HG02970 (cell line): ENCODE data around the gene FURIN.
"Not testable (repeated sequence)": the region's sequence is repeated elsewhere in the genome, so short reads cannot be mapped to it uniquely, and the experiment has no call there.

ENCODE experiments used
- ATAC-seq: cut with Tn5 transposase; IDR thresholded peaks from one replicate; pipeline ENCODE4 v1.9.1; 2021; ENCODE audit warnings: mild to moderate bottlenecking, moderate library complexity, moderate number of reproducible peaks; ENCODE audit not compliant: unreplicated experiment, low FRiP score

The FURIN gene

DNA sequence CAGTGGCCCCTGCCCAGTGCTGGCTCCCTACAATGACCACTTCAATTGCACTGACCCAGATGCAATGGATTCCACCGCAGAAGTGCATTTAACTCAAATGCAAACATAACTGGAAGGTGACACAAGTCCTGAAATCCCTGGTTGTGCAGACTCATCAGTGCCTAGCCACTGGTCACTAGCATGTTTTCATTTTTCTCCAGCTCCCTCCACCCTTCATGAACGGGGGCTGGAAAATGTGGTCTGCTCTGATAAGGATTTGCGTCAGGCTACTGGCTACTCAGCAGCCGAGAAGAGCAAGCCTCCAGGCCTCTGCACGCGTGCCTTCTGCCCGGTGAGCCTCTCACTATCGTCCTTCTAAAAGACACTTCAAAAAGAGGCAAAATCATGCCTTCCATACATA, 27.4 kb upstream of the FURIN start:
- no peak for ATAC-seq

DNA sequence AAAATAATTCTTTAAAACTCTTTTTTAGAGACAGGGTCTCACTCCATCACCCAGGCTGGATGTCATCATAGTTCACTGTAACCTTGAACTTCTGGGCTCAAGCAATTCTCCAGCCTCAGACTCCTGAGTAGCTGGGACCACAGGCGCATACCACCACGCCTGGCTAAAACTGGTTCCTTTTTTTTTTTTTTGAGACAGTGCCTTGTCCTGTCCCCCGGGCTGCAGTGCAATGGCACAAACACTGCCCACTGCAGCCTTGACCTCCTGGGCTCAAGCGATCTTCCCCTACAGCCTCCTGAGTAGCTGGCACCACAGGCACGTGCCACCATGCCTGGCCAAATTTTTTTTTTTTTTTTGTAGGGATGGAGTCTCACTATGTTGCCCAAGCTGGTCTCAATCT, 23.7 kb upstream of the FURIN start:
- no peak for ATAC-seq

DNA sequence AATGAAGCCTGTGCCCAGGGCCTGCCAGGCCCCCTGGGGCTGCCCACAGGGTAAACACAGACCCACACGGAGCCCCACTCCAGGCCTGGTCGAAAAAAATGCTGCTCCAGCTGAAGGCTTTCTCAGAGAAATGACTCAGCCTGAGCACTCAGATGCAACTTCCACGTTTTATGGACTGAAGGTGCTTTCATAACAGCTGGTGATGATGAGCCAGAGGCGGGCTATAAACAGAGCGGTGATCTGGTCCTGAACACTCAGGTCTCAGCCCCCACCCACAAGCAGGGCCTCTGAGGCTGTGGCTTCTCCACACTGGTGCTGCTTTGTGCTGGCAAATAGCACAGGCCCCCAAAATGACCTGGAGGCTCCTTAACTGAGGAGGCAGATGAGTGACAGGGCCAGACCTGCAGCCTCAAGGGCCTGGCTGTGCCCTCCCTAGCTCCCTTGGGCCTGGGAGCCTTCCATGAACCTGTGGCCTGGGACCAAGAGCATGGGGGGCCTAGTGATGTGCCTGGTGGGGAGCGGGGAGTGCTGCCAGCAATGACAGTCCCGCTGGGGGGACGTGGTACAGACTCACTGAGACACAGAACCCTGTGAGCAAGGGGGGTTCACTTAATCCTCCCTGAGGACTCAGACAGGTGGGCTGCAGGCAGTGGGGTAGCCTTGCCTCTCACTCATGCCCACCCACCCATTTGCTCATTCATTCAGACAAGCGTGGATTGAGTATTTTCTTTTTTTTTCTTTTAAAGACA, 23.0 kb upstream of the FURIN start:
- ATAC-seq, result no peak

DNA sequence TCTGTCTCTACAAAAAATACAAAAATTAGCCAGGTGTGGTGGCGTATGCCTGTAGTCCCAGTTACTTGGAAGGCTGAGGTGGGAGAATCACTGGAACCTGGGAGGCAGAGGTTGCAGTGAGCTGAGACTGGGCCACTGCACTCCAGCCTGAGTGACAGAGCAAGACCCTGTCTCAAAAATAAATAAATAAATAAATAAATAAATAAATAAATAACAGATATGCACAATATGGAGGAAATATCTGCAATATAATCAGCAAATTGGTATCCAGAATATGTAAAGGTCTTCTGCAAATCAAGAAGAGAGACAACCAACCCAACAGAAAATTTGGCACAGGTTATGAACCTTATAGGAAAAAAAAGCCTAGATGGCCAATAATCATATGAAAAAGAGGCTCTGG, 19.0 kb upstream of the FURIN start:
- not testable (repeated sequence) for ATAC-seq

DNA sequence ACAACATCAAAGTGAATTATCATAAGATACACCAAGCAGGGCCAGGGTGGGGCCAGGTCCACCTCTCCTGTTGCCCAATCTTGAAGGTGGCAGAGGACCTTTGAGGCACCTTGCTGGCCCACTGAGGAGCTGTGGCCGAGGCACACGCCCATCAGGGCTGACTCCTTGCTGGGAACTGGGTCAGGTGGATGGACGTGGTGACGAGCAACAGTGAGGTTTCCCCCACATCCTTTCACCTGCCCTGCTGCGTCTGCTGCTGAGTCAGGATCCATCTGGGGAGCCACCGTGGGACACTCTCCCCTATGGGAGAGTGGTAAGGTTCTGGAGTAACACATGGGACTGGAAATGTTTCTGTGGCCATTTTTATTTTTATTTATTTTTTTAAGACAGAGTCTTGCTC, 17.3 kb upstream of the FURIN start:
- ATAC-seq, result no peak

DNA sequence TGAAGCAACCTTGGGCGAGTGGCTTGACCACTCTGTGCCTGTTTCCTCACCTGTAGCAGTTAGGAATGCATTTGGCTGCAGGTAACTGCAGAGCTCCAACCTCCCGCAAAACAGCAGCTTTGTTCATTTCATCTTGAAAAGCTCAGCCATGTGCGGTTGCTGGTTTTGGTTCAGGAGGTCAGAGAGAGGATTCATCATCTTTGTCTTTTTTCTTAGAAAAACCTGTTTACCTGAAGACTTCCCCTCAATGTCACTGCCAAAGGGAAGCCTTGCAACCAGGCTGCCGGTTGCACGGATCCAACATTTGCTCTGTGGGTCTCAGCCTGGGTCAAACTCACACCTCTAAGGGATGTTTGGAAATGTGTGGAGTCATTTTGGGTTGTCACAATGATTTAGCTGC, 16.4 kb upstream of the FURIN start:
- no peak for ATAC-seq

DNA sequence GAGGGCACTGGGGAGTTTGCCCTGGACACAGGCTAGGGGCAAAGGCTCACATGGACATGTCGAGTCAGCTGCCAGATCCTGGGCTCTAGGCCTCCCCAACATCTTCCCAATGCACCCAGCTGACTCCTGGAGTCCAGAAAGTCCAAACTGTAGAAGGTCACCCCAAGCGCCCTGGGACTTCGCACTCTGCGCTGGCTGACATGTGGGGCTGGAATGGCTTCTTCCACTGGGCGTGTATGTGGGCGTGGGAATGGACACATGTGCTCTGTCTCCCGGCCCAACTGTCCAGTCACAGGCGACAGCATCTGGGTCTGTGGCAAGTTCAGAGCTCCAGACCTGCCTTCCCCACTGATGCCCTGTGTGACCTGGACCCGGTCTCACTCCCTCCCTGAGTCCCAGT, 13.2 kb upstream of the FURIN start:
- no peak for ATAC-seq

DNA sequence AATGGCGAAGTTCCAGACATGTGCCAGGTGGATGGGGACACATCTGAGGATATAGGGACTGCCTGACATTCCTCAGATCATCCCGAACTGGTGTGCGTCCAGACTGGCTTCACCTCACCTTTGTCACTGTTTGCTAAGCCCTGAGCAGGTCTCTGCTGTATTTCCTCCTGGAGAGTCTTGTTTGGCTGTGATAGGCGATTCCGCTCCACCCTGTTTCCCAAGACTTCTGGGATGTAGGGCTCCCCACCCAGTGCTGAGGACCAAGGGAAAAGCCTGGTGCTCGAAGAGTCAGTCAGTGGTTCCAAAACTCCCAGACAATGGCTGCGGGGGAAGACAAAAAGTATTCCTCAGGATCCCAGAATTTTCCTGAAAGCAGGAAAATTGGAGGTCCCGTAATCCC, 11.1 kb upstream of the FURIN start:
- no peak for ATAC-seq

DNA sequence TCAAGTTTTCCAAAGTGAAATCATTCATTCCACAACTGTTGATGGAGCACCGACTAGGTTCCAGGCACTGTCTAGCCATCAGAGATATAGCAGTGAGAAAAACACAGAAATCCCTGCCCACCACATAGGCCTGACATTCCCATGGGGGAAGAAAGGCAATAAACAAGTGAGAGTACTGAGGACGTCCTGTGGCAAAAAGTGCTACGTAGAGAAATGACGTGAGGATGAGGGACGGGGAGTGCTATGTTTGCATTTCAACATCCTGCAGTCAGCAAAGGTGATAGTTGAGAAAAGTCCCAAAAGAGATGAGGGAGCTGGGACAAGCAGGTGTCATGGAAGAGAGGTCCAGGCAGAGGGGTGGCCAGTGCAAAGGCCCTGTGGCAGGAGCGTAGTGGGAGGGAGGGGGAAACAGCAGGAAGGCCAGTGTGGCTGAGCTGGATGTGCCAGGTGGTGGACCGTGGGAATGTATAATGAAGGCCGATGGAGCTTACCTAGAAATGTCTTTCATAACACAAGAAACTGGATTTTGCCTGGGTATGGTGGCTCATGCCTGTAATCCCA, 10.4 kb upstream of the FURIN start:
- no peak for ATAC-seq

DNA sequence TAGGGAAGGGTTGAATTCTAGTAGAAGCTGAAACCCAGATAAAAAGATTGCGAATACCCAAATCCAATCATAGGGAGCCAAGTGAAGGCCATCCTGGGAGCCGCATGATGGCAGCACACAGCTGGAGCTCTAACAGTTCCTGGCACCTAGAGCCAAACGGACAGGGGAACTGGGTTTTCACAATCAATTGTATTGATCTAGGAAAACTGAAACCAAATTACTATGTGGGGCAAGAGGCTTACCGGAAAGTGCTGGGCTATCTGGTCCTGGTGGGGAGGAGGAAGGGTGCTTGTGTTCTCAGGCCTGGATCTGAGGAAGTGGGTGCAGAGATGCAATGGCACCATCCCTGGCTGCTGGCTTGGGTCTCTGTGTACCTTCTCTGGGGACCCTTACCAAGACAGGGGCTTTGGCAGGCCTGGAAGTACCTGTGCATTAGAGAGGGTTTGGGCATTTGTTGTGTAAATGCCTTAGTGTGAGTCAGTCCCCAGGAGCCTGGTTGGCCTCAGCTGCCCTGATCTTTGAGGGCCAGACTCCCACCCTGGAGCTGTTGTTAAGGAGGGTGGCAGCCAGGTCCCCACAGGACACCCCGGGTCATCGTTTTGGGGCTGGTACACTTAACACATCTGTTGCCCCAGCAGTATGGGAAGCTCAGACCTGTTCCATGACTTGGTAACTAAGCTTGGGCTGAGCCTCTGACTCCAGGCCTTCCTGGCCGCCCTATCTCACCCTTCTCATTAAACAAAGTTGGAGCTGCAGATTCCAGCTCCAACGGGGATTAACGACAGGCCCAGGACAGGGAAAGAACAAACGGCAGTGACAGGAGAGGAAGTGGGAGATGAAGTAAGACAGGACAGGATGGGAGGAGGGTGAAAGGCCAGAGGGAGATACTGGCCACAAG, 8.9 kb upstream of the FURIN start:
- ATAC-seq, result no peak

DNA sequence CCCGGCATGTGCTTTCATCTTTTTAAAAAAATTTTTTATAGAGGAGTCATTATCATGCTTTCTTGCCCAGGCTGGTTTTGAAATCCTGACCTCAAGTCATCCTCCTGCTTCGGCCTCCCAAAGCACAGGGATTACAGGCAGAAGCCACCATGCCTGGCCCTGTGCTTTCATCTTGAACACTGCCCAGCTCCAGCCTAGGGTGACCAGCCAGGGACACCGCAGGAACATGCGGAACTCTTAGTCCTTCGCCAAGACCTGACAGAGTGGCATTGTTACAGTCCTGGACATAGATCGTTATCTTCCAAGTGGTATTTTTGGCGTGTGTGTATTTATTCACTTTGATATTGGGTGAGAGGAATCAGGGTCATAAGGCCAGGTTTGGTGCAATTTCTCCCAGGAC, 7.9 kb upstream of the FURIN start:
- ATAC-seq, result no peak

DNA sequence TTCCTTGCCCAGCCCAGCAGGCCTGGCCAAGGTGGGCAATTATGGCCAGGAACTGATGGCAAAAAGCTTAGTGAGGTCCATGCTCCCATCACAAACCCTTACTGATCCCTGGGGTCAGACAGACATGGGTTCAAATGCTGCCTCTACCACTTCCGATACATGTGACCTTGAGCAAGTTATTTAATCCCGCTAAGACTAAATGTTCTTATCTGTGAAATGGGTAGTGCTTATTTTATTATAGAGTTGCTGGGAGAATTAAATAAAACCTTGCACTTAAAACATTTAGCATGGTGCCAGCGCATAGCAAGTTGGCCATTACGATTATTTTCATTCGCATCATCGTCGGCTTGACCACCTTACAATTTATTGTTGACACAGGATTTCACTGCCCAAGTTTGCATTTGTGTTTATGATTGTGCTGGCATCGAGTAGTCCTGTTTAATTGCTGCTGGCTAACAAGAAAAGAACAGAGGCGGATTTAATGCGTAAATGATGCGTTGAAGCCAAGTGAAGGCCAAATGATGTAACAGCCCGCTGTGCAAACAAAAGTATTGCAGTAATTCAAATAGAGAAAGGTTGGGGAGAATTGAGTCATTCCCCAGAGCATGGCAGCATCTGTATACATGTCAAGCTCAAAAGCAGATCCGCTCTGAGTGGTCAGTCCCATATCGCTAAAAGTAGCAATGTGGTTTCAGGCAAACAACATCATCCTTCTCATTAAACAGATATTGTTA, 7.3 kb upstream of the FURIN start:
- no peak for ATAC-seq

DNA sequence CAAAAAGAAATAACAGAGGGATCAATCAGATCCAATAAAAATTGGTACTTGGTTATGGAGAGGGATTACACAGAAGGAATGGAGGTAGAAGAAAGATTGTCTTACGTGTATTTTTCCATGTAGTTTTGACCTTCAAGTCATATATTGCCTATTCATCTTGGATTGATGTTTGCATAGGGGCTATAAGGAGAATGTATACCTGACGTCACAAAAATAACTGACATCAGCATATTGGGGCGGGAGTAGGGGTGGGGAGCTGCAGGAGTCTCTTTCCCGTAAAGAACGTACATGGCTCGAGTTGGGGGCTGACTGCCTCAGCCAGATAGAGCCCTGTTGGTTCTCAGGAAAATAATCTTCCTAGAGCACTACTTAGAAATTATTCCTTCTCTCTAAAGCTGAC, 5.9 kb upstream of the FURIN start:
- no peak for ATAC-seq

DNA sequence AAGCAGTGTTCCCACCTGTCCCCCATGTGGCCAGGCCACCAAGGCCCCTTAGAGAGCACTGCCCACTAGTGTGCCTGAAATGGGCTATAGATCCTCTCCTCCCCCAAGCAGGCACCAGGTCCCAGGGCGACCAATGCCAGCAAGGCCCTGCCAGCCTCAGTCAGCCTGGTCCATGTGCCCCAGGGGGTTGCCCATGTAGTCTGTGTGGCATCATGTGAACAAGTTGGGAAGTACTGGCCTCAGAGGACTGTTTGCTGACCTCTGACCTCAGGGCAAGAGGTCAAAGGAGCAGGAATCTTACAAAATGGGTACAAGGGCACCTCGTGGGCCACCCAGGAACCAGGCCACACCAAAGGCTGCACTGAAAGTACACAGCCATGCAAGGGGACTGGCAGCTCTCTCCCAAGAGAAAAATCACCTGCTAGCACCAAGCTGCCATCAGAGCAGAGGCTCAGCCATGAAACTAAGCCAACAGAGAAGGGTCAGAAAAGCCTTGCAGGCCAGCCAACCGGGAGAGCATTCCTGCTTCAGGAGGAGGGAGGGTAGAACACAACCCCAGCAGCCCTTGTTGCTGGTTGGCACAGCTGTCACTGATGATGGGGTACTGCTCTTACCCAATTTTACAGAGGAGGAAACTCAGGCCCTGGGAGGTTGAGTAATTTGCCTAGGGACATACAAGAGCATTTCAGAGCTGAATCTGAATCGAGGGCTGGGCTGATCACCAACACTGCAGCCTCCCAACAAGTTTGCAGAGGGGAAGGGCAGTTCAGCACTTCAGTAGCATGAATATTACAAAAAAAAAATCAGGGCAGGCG, 5.2 kb upstream of the FURIN start:
- no peak for ATAC-seq

DNA sequence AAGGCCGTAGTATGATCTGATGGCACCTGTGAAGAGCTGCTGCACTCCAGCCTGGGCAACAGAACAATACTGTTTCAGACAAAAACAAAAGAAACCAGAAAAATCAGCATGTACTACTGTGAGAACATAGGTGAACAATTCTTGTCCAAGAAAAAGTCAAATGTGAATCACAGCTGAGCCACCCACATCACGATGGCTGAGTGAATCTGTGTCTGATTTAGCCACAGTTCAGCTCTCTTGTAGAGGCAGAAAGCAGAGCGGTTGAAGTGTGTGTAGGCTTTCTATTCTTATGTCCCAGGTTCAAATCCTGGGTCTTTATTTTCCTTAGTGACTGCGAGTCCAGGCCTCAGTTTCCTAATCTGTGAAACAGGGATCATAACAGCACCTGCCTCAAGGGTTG, 4.4 kb upstream of the FURIN start:
- ATAC-seq, result no peak

DNA sequence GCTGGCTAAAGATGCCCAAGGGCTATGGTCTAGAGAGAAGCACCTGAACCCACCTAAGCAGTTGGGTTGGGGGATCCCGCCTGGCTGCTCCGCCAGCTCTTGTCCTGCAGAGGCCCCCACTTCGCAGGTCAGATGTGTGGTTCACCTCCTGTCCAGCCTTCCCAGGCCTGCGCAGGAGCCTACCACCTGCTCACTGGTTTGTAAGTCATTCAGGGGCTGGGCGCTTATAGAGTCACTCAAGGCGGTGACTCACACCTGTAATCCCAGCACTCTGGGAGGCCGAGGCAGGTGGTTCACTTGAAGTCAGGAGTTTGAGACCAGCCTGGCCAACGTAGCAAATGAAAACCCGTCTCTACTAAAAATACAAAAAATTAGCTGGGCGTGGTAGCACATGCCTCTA, 3.9 kb upstream of the FURIN start:
- ATAC-seq, result no peak

DNA sequence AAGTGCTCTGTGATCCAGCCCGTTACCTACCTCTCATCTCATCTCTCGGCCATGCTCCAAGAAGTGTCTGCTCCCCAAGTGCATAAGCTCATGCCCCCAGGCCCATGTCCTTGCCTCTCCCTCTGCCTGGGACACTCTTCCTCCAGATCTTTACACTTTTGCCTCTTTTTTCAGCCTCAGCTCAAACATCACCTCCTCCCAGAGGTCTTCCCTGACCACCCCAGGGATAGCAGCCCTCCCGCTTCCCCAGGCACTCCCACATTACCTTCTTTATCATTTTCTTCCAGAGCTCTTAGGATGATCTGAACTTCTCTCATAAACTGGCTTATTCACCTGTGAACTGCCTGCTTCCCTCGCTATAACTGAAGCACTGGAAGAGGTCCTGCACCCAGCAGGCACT, 2.7 kb upstream of the FURIN start:
- ATAC-seq, result no peak

DNA sequence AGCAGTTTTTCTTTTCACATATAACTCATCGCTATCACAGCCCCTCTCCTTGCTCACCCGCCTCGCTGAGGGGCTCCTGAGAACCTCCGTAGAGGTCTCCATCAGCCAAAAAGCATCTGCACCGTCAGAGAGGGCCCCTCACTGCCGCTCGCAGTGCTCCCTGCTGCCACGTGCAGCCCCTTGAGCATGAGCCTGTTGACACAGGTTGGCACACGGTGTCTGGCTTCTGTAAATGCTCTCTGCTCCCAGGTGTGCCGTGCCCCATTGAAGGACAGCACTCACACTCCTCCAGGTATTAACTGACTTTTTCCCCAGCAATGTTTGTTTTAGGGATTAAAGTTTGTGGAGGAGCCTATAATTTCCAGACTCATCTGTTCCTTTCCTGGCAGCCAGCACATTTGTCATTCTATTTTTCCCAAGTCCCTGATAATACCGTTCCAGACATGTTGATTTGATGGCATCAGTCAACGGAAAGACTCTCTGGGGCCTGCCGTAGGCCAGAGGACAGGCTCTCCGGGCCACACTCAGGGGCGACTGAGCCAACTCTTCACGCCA, 2.1 kb upstream of the FURIN start:
- no peak for ATAC-seq

DNA sequence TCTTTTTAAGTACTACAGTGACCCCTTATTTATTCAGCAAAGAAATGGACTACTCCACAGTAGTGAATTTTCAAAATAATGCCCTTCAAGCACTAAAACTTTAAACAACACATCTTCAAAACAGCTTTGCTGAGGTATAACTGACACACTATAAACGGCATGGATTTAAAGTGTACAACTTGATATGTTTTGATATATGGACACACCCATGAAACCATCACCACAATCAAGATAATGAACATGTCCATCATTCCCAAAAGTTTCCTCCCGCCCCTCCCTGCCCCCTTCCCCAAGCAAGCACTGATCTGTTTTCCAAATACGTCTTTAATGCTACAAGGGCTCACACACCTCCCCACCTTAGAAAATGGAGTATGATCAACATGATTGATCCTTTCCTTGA, 1.6 kb upstream of the FURIN start:
- no peak for ATAC-seq

DNA sequence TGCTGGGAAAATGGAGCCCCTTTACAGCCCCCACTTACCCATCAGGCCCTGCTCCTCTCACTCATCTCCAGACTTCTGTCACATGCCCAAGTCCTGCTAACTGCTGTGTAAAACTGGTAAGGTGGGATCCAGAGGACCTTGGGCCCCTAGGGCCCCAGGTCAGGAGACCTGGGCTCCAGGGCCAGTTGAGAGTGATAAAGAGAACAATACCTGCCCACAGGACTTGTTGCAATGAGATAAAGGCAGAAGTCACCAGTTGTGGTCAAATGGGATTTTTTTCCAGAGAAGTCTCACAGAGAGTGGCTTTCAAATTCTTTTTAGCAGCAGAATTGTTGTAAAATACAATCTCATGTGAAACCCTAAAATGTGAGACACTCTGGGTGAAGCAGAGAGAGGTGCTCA, 753 bp downstream of the FURIN start:
- no peak for ATAC-seq
